HG03175 (cell line): ENCODE data around the gene FAM156A.
A peak's percentile ranks its signal among the peaks of the same experiment; 100 is the strongest.
"Not testable (repeated sequence)": the region's sequence is repeated elsewhere in the genome, so short reads cannot be mapped to it uniquely, and the experiment has no call there.

ENCODE experiments used
- ATAC-seq: cut with Tn5 transposase; IDR thresholded peaks from one replicate; pipeline ENCODE4 v1.9.1; 2021; ENCODE audit warnings: mild to moderate bottlenecking, moderate library complexity; ENCODE audit not compliant: unreplicated experiment

FAM156A gene

GRCh38 chrX:52966993-52967738 is 8.8 kb upstream of the FAM156A start:
- ATAC-seq: not testable (repeated sequence)

- ATAC-seq: peak; percentile 24
These were observed 643 bp upstream of the FAM156A start for GRCh38 chrX:52958961-52959360.

GRCh38 chrX:52949884-52950283 is 8.4 kb downstream of the FAM156A start:
- ATAC-seq: not testable (repeated sequence)

GRCh38 chrX:52949325-52949724 is 9.0 kb downstream of the FAM156A start:
- ATAC-seq: not testable (repeated sequence)

GRCh38 chrX:52948265-52948664 is 10.1 kb downstream of the FAM156A start:
- not testable (repeated sequence) for ATAC-seq

- not testable (repeated sequence) for ATAC-seq
These were observed 10.8 kb downstream of the FAM156A start for GRCh38 chrX:52947501-52947900.

GRCh38 chrX:52945838-52946494 is 12.4 kb downstream of the FAM156A start:
- ATAC-seq: not testable (repeated sequence)

GRCh38 chrX:52941728-52942127 is 16.6 kb downstream of the FAM156A start:
- not testable (repeated sequence) for ATAC-seq

GRCh38 chrX:52940704-52941103 is 17.6 kb downstream of the FAM156A start:
- not testable (repeated sequence) for ATAC-seq

GRCh38 chrX:52935470-52935784 is 22.9 kb downstream of the FAM156A start:
- ATAC-seq: not testable (repeated sequence)

- ATAC-seq: peak; percentile 93
These were observed 23.4 kb downstream of the FAM156A start for GRCh38 chrX:52934704-52935469.

- peak; percentile 30 for ATAC-seq
These were observed 24.2 kb downstream of the FAM156A start for GRCh38 chrX:52933976-52934703.

GRCh38 chrX:52933213-52933612 is 25.1 kb downstream of the FAM156A start:
- no peak for ATAC-seq

GRCh38 chrX:52930214-52930613 is 28.1 kb downstream of the FAM156A start:
- not testable (repeated sequence) for ATAC-seq

- ATAC-seq: peak; percentile 51
These were observed 34.5 kb downstream of the FAM156A start for GRCh38 chrX:52923781-52924241.

GRCh38 chrX:52914704-52915103 is 43.6 kb downstream of the FAM156A start:
- not testable (repeated sequence) for ATAC-seq

GRCh38 chrX:52913681-52914080 is 44.6 kb downstream of the FAM156A start:
- ATAC-seq: not testable (repeated sequence)

- ATAC-seq: not testable (repeated sequence)
These were observed 48.9 kb downstream of the FAM156A start for GRCh38 chrX:52909313-52909969.

- ATAC-seq: not testable (repeated sequence)
These were observed 50.4 kb downstream of the FAM156A start for GRCh38 chrX:52907900-52908299.

GRCh38 chrX:52907137-52907536 is 51.2 kb downstream of the FAM156A start:
- ATAC-seq: not testable (repeated sequence)
